Subcutaneous adipose tissue (tissue), 4 donors: ENCODE measurements around the gene GRIK2. TPM values are rescaled to one million over a fixed set of nuclear protein-coding genes. Genes with fewer than 3 reads are reported as not detected.

ENCODE experiments used
- total RNA-seq, 4 donors: library from RNA; depleted of rRNA; stranded (reverse); fragments of >200 nt; gene quantifications; one replicate each; pipeline ENCODE4 v1.1.0, GENCODE V29; 2016
- TF ChIP-seq, protein P1 (sequence below): fragments of 450-650 bp; IDR thresholded peaks from one replicate; pipeline ENCODE4 v1.5.1; 2016; ENCODE audit warnings: low read depth, mild to moderate bottlenecking, control low read depth, antibody characterized with exemption, moderate library complexity

Gene GRIK2
- total RNA-seq, 4 donors from 2014 or later = 0.19 to 1.5 (median 0.81) TPM

DNA sequence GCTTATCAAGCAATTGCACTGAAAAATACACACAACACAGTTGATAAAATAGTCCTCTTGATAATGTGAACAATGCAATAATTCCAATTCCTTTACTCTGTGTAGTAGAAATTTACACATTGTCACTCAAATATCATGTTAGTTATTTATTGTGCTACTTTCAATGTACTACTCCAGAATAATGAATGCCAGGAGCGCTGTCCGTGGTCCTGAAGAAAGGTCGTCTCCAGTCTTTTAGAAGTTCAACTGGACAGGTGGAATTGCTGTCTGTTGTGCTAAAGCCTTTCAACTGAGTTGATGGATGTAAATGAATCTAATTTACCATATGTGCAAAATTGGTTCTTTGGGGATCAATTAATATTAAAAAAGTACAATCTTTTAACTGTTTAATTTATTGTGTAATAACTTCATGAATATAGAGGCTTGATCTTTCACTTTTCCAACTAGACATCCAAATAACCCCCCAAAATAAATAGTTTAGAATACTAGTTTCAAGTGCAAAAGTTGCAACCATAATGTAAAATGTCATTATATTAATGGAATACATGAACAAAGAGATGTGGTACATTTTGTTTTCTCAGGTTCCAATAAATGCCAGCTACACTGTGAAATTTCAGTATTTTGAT lies 3.2 kb downstream of the GRIK2 start:
- TF ChIP-seq, protein P1, sequence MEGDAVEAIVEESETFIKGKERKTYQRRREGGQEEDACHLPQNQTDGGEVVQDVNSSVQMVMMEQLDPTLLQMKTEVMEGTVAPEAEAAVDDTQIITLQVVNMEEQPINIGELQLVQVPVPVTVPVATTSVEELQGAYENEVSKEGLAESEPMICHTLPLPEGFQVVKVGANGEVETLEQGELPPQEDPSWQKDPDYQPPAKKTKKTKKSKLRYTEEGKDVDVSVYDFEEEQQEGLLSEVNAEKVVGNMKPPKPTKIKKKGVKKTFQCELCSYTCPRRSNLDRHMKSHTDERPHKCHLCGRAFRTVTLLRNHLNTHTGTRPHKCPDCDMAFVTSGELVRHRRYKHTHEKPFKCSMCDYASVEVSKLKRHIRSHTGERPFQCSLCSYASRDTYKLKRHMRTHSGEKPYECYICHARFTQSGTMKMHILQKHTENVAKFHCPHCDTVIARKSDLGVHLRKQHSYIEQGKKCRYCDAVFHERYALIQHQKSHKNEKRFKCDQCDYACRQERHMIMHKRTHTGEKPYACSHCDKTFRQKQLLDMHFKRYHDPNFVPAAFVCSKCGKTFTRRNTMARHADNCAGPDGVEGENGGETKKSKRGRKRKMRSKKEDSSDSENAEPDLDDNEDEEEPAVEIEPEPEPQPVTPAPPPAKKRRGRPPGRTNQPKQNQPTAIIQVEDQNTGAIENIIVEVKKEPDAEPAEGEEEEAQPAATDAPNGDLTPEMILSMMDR = no peak

DNA sequence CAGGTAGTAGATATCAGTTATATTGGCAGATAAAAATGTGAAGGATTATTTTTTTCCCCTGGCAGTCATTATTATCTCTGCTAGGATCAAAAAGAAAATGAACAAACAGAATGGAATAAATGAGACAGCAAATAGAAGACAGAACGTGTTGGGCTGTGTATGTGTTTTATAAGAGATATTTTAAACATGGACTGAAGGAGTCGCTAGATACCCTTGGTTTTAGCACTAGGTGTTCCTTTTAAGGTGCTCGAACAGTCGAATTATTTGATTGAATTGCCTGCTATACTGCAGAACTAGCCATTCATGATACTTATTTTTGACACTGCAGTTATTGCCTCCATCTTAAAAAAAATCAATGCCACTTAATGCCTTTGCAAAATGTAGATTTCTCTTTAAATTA lies 3.7 kb downstream of the GRIK2 start:
- TF ChIP-seq, protein P1 = no peak

GRCh38 chr6:101398716-101399615 lies 5.5 kb downstream of the GRIK2 start:
- TF ChIP-seq, protein P1 = no peak

- TF ChIP-seq, protein P1 = no peak
Observed at GRCh38 chr6:101399616-101400162, 6.2 kb downstream of the GRIK2 start.

DNA sequence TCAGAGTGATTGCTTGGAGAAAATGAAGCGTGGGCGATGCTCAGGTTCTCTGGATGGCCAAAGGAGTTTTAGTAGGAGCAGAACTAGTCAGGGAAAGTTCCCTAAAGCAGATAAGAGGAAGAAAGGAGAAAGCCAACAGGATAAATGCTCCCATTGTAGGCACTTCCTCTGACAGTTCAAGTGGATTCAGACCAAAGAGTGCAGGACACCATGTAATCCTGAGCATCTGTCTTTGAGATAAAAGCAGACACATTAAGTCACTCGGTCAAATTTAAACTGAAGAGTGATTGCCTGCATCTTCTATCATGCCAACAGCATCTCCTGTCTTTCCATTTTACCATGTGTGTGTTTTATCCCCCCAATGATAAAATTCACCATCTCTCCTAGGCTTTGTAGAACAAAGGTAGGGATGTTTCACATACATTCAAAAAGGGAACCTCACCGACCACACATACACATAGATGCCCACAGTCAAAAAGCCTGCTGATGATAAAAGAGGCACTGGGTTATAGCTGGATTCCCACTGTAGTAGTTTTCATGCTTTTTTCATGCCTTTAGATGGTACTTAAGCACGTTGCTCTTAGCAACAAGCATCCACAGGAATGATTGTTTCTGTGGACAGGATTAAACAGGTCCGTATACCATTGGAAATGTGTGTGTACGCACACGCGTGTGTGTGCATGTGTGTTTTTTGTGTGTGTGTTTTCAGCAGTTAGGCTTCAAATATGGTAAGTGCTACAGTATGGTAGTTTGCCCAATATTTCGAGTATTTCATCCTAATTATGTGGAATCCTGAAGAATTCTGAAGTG lies 7.0 kb downstream of the GRIK2 start:
- TF ChIP-seq, protein P1 = no peak

GRCh38 chr6:101401171-101401570 lies 7.7 kb downstream of the GRIK2 start:
- TF ChIP-seq, protein P1 = no peak
